ENCODE data around the gene CUL1. TPM values are rescaled to one million over a fixed set of nuclear protein-coding genes. Genes with fewer than 3 reads are reported as not detected.

The CUL1 gene
- total and polyA plus RNA-seq, 2 experiments from 2014 or later: 35.6 to 71.3 TPM

- peaks cover 30% of the 10 kb centered on the region for H4K20me1 ChIP-seq (replicated peaks; ENCODE audit: insufficient read depth)
Measured at GRCh38 chr7:148701414-148701813, 2.7 kb downstream of the CUL1 start.

More at GRCh38 chr7:148701414-148701813, 2.7 kb downstream of the CUL1 start:
- Histone ChIP-seq H3K27me3 (ENCODE audit: insufficient read depth) (no peaks in the 10 kb centered on the region), H3K4me2 (peak overlapping the region; percentile 84), H3K9me2 (ENCODE audit: insufficient read depth) (no peaks in the 10 kb centered on the region), H3K27ac (ENCODE audit: low read depth) (peak overlapping the region; percentile 51), H3K4me3 (peak overlapping the region; percentile 80), H3K4me1 (ENCODE audit: insufficient read depth) (peaks cover 73% of the 10 kb centered on the region), H3K36me3 (ENCODE audit: insufficient read depth) (no peaks in the 10 kb centered on the region), H3F3A (replicated peaks; ENCODE audit: low read depth) (0 out of 2 replicates have a peak, but pooled peaks cover 3% of the 10 kb centered on the region), H2AFZ (no peak overlapping the region), H3K79me2 (replicated peaks; ENCODE audit: insufficient read depth) (peaks cover 83% of the 10 kb centered on the region)
- Mint-ChIP-seq H3K36me3 (ENCODE audit: low read depth) (no peaks in the 10 kb centered on the region; the same call in 2 of the 3 replicates), H3K27ac (peak overlapping the region; percentile 20), H3K9me3 (no peaks in the 10 kb centered on the region; the same call in 2 of the 3 replicates), H3K4me3 (peak overlapping the region; percentile 93), H3K4me1 (peaks cover 70% of the 10 kb centered on the region), H3K27me3 (ENCODE audit: insufficient read depth, low read depth, poor library complexity) (peaks cover 3% of the 10 kb centered on the region)
- TF ChIP-seq ZNF462 (CRISPR knock-in tag; IDR thresholded peaks at IDR 0.05) (no peak), ZNF114 (CRISPR knock-in tag; IDR thresholded peaks at IDR 0.05) (no peak), EZH2phosphoT487 (IDR thresholded peaks at IDR 0.05; ENCODE audit: unreplicated experiment) (no peak)
- ATAC-seq: no peak
- peak; percentile 36 for DNase-seq (ENCODE audit: low spot score)
